HepG2 (cell line): ENCODE data around the gene EPB41. TPM values are rescaled to one million over a fixed set of nuclear protein-coding genes. Genes with fewer than 3 reads are reported as not detected.

ENCODE experiments used
- FOXC1 ChIP-seq: sonication (generic); formaldehyde crosslinking; IDR thresholded peaks from 2 replicates; pipeline ENCODE4 v1.8.0; 2022; ENCODE audit warnings: mild to moderate bottlenecking, missing genetic modification reagents, borderline replicate concordance
- GABPB1 ChIP-seq: IDR thresholded peaks from 2 replicates; pipeline ENCODE4 v1.6.1; 2016; ENCODE audit warnings: mild to moderate bottlenecking, missing genetic modification reagents, moderate library complexity, missing compliant biosample characterization
- HNF1A ChIP-seq, 2 experiments: sonication (generic) in 1 of 2; formaldehyde crosslinking in 1 of 2; IDR thresholded peaks; 2 replicates each; pipeline versions ENCODE4 v1.4.0 to v1.6.1; 2016 to 2020; ENCODE audit warnings: borderline replicate concordance in 1 of 2, low read depth in 1 of 2, mild to moderate bottlenecking in 1 of 2, missing genetic modification reagents in 1 of 2
- MED1 ChIP-seq: sonication (generic); formaldehyde crosslinking; IDR thresholded peaks from 2 replicates; pipeline ENCODE4 v1.4.0; 2020; ENCODE audit warnings: missing genetic modification reagents
- MXI1 ChIP-seq: IDR thresholded peaks from 3 replicates; pipeline ENCODE4 v1.6.1; 2012; ENCODE audit warnings: low read depth, low read length, inconsistent platforms, borderline replicate concordance
- PHF8 ChIP-seq: sonication (generic); formaldehyde crosslinking; IDR thresholded peaks from 2 replicates; pipeline ENCODE4 v1.5.0; 2020; ENCODE audit warnings: missing genetic modification reagents
- ZFX ChIP-seq: sonication (generic); formaldehyde crosslinking; IDR thresholded peaks from 2 replicates; pipeline ENCODE4 v1.4.0; 2020; ENCODE audit warnings: mild to moderate bottlenecking, low read depth, missing genetic modification reagents, moderate library complexity
- ZMYM3 ChIP-seq: sonication (generic); formaldehyde crosslinking; IDR thresholded peaks from 2 replicates; pipeline ENCODE4 v1.5.1; 2020; ENCODE audit warnings: mild to moderate bottlenecking, missing genetic modification reagents
- ZNF136 ChIP-seq: sonication (generic); formaldehyde crosslinking; IDR thresholded peaks from 2 replicates; pipeline ENCODE4 v1.8.1; 2022; ENCODE audit warnings: low read depth, mild to moderate bottlenecking, moderate library complexity, missing genetic modification reagents
- ZNF639 ChIP-seq: conservative IDR thresholded peaks from 2 replicates; pipeline ENCODE4 v1.6.1; 2018; ENCODE audit warnings: missing genetic modification reagents
- ZSCAN22 ChIP-seq: sonication (generic); formaldehyde crosslinking; IDR thresholded peaks from 2 replicates; pipeline ENCODE4 v1.4.0; 2020; ENCODE audit warnings: mild to moderate bottlenecking, missing genetic modification reagents
- polyA plus RNA-seq, 8 experiments: library from polyadenylated mRNA; depleted of rRNA in 3 of 8; stranded (reverse) in 7 of 8; unstranded in 1 of 8; fragments of >200 nt; fragmentation: Illumina TruSeq in 4 of 8; extraction: Trizol in 4 of 8; gene quantifications; 2 replicates each; pipeline versions ENCODE4 v1.2.1 to v1.2.3, GENCODE V29; 2011 to 2016; ENCODE audit warnings: low read depth in 4 of 8, missing spikeins in 1 of 8, mixed read lengths in 1 of 8; ENCODE audit not compliant: insufficient read depth in 1 of 8
- total RNA-seq, 5 experiments: library from RNA; depleted of rRNA; stranded (reverse); fragments of >200 nt; fragmentation: Illumina TruSeq; extraction: Trizol; gene quantifications; 2 replicates each; pipeline ENCODE4 v1.2.3, GENCODE V29; 2016; ENCODE audit warnings: low read depth in 1 of 5
- TF ChIP-seq, protein P1 (sequence below): sonication (generic); formaldehyde crosslinking; IDR thresholded peaks from 2 replicates; pipeline ENCODE4 v1.4.0; 2020; ENCODE audit warnings: mild to moderate bottlenecking, missing genetic modification reagents
- TF ChIP-seq, protein P2 (sequence below): sonication (generic); formaldehyde crosslinking; IDR thresholded peaks from 2 replicates; pipeline ENCODE4 v1.4.0; 2020; ENCODE audit warnings: low read depth, missing genetic modification reagents
- TF ChIP-seq, protein P3 (sequence below): sonication (generic); formaldehyde crosslinking; IDR thresholded peaks from 2 replicates; pipeline ENCODE4 v1.4.0; 2020; ENCODE audit warnings: missing genetic modification reagents, mild to moderate bottlenecking, borderline replicate concordance

EPB41 gene
- total and polyA plus RNA-seq, 2 of the 13 experiments (the other 11 are each of a cell fraction or from before 2014, with no cell fraction given), result 34.5 to 46.7 TPM

DNA sequence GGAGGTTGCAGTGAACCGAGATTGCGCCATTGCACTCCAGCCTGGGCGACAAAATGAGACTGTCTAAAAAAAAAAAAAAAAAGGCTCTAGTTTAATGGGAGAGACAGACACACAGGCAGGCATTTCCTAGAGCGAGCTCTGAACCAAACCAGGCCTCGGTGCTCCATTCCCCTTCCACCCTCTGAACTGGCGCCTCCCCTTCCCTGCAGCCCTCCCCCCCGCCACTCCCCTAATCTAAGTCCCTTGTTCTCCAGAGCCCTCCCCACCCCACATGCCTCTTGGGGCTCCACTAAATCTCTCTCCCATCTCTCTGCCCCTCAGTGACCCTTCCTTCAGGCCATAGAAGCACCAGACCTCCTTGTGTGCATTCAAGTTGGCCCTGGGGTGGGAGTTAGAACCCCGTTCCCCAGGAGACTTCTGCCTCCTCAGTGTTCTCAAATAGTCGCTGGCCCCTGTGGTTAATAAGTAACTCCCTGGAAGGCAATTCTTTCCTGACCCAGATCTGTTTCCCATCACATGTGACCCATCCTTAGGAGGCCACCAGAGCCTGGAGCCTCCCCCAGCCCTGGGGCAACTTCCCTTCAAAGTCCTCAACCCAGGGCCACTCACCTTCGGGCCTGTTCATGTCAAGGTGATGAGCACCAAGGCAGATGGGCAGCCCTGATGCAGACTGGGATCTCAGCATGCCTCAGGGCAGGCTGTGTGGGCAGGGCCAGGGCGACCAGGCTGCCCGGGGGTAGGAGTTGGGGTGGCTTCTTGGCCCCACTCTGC, 42.6 kb upstream of the EPB41 start (continued):
- TF ChIP-seq, protein P1, sequence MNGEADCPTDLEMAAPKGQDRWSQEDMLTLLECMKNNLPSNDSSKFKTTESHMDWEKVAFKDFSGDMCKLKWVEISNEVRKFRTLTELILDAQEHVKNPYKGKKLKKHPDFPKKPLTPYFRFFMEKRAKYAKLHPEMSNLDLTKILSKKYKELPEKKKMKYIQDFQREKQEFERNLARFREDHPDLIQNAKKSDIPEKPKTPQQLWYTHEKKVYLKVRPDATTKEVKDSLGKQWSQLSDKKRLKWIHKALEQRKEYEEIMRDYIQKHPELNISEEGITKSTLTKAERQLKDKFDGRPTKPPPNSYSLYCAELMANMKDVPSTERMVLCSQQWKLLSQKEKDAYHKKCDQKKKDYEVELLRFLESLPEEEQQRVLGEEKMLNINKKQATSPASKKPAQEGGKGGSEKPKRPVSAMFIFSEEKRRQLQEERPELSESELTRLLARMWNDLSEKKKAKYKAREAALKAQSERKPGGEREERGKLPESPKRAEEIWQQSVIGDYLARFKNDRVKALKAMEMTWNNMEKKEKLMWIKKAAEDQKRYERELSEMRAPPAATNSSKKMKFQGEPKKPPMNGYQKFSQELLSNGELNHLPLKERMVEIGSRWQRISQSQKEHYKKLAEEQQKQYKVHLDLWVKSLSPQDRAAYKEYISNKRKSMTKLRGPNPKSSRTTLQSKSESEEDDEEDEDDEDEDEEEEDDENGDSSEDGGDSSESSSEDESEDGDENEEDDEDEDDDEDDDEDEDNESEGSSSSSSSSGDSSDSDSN (CRISPR knock-in tag), result 0 out of 2 replicates have a peak, but pooled peaks have one; percentile 33
- TF ChIP-seq ZNF136 (CRISPR knock-in tag) (no peak), ZFX (CRISPR knock-in tag) (peak; percentile 43; the same call in 1 of the 2 replicates), MXI1 (no peak), PHF8 (CRISPR knock-in tag) (peak; percentile 14; the same call in 1 of the 2 replicates), ZNF639 (no peak), FOXC1 (CRISPR knock-in tag) (no peak), ZMYM3 (0 out of 2 replicates have a peak, but pooled peaks have one; percentile 24), HNF1A (IDR thresholded peaks at IDR 0.05; ENCODE audit: low read depth) (peak; percentile 91), HNF1A (CRISPR knock-in tag; IDR thresholded peaks at IDR 0.05; ENCODE audit: borderline replicate concordance) (peak; percentile 90; the same call in 1 of the 2 replicates), MED1 (CRISPR knock-in tag) (no peak), ZSCAN22 (CRISPR knock-in tag) (no peak), GABPB1 (peak; percentile 34; the same call in 1 of the 2 replicates)
- TF ChIP-seq, protein P2, sequence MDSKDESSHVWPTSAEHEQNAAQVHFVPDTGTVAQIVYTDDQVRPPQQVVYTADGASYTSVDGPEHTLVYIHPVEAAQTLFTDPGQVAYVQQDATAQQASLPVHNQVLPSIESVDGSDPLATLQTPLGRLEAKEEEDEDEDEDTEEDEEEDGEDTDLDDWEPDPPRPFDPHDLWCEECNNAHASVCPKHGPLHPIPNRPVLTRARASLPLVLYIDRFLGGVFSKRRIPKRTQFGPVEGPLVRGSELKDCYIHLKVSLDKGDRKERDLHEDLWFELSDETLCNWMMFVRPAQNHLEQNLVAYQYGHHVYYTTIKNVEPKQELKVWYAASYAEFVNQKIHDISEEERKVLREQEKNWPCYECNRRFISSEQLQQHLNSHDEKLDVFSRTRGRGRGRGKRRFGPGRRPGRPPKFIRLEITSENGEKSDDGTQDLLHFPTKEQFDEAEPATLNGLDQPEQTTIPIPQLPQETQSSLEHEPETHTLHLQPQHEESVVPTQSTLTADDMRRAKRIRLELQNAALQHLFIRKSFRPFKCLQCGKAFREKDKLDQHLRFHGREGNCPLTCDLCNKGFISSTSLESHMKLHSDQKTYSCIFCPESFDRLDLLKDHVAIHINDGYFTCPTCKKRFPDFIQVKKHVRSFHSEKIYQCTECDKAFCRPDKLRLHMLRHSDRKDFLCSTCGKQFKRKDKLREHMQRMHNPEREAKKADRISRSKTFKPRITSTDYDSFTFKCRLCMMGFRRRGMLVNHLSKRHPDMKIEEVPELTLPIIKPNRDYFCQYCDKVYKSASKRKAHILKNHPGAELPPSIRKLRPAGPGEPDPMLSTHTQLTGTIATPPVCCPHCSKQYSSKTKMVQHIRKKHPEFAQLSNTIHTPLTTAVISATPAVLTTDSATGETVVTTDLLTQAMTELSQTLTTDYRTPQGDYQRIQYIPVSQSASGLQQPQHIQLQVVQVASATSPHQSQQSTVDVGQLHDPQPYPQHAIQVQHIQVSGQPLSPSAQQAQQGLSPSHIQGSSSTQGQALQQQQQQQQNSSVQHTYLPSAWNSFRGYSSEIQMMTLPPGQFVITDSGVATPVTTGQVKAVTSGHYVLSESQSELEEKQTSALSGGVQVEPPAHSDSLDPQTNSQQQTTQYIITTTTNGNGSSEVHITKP (CRISPR knock-in tag), result 0 out of 2 replicates have a peak, but pooled peaks have one; percentile 11
- TF ChIP-seq, protein P3, sequence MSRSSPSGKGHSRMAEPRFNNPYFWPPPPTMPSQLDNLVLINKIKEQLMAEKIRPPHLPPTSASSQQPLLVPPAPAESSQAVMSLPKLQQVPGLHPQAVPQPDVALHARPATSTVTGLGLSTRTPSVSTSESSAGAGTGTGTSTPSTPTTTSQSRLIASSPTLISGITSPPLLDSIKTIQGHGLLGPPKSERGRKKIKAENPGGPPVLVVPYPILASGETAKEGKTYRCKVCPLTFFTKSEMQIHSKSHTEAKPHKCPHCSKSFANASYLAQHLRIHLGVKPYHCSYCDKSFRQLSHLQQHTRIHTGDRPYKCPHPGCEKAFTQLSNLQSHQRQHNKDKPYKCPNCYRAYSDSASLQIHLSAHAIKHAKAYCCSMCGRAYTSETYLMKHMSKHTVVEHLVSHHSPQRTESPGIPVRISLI (CRISPR knock-in tag), result peak; percentile 17; the same call in 1 of the 2 replicates
